Parietal lobe (tissue), 1 donor: ENCODE measurements around the gene USH1C. TPM values are rescaled to one million over a fixed set of nuclear protein-coding genes. Genes with fewer than 3 reads are reported as not detected.

Source experiments
- total RNA-seq: library from RNA; depleted of rRNA; stranded (reverse); fragments of >200 nt; gene quantifications from one replicate; pipeline ENCODE4 v1.2.3, GENCODE V29; 2014

Gene USH1C
- 0.94 TPM for total RNA-seq

DNA sequence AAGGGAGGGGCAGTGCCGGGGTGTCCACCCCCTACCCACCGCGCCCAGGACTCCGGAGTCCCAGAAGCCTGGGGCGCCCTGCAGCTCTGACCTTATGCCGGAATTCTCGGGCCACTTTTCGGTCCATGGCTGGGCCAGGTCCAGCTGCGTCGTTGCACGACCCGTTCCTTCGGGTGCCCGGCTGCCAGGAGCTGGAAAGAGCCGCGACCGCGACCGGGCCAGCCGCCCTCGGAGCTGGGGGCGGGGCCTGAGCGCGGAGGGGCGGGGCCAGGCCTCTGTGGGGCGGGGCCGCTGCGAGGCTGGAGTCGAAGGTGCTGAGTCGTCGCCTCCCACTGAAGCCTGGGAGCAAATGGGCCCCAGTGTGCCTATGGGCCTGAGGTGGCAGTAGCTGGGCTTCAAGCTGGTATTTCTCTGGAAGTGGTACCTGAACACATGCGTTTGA lies at the start of gene USH1C:
Gene USH1C, minus strand, starts transcription at position 236 of the 442 bp plus-strand sequence. Its CDS starts 109 bp downstream, at position 127.

GRCh38 chr11:17547051-17547577 lies 2.9 kb upstream of the USH1C start, which contains the start of gene OTOG:
Gene OTOG (plus strand): TSS chr11:17547259. CDS start chr11:17547373, 114 bp downstream.

DNA sequence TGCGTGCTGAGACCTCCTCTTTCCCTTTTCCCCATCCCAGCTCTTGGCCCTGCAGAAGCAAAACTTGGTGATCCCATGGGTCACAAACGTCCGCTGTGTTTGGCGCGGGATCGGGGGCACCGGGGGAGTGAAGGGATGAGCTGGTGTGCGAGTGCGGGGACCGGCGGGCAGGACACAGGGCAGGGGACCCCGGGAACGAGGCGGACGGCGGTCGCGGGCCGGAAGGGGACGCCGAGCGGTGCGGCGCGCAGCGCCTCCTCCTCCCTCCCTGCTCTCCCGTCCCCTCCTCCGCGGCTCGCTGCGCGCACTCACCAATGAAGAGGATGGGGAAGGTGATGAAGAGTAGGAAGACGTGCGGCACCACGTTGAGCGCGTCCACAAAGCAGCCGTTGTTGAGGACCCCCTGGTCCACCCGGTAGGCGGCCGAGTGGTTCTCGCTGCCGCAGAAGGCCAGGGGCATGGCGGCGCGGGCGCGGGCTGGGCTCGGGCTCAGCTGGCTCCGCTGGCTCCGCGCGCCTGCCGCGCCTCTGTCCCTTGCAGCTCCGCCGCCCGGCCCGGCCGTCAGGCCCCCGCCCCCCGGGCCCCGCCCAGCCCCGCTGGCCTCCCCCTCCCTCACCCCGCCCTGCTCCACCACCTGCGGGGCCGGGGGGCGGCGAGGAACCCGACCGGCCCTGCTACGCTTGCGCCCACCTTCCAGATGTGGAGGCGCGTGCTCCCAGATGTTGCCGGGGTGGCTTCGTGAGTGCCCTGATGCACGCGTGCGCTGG lies 67.7 kb downstream of the USH1C start, which contains the start of gene ABCC8:
Gene ABCC8, minus strand, starts transcription at position 529 of the 767 bp plus-strand sequence. Its CDS starts 69 bp downstream, at position 460.

Other genes with a start within 250 kb of the USH1C start
- gene NCR3LG1, start 192.6 kb downstream of the USH1C start, total RNA-seq, result 23.8 TPM
- gene KCNJ11, start 155.8 kb downstream of the USH1C start, total RNA-seq, result 12.2 TPM
- gene ABCC8, start 67.6 kb downstream of the USH1C start, total RNA-seq, result 34.7 TPM
- gene OTOG, start 2.8 kb upstream of the USH1C start, total RNA-seq, result 0.63 TPM
- not detected for gene MYOD1, start 175.2 kb upstream of the USH1C start, total RNA-seq
- 15.7 TPM for gene KCNC1, start 190.4 kb upstream of the USH1C start, total RNA-seq